ENCODE results near the gene SNAI3. TPM values are rescaled to one million over a fixed set of nuclear protein-coding genes. Genes with fewer than 3 reads are reported as not detected.

Gene SNAI3
- total and polyA plus RNA-seq, 2 experiments from 2014 or later = 10.3 to 19.4 TPM

- no peak for TF ChIP-seq ZNF462 (CRISPR knock-in tag; IDR thresholded peaks at IDR 0.05)
- no peak for TF ChIP-seq CTCF (conservative IDR thresholded peaks at IDR 0.05; ENCODE audit: low read depth in 2 of 2)
- TF ChIP-seq EZH2 (IDR thresholded peaks at IDR 0.05; ENCODE audit: low read depth, unreplicated experiment) = no peak
Observed at GRCh38 chr16:88695753-88696152, 9.4 kb upstream of the SNAI3 start (continued).

- no peak overlapping the region for H3K4me3 ChIP-seq
- Mint-ChIP-seq H3K27ac (no peak overlapping the region), H3K27me3 (ENCODE audit: insufficient read depth, low read depth, poor library complexity) (no peaks in the 10 kb centered on the region), H3K4me3 (no peak overlapping the region), H3K36me3 (ENCODE audit: low read depth) (no peaks in the 10 kb centered on the region), H3K9me3 (no peaks in the 10 kb centered on the region), H3K4me1 (no peaks in the 10 kb centered on the region)
- no peaks in the 10 kb centered on the region for H3K79me2 ChIP-seq (replicated peaks; ENCODE audit: insufficient read depth)
- no peaks in the 10 kb centered on the region for H4K20me1 ChIP-seq (replicated peaks; ENCODE audit: insufficient read depth)
- H3K27me3 ChIP-seq (ENCODE audit: insufficient read depth) = no peaks in the 10 kb centered on the region
- no peaks in the 10 kb centered on the region for H3K4me1 ChIP-seq (ENCODE audit: insufficient read depth)
- H3K36me3 ChIP-seq (ENCODE audit: insufficient read depth) = no peaks in the 10 kb centered on the region
- no peaks in the 10 kb centered on the region for H3K9me2 ChIP-seq (ENCODE audit: insufficient read depth)
- H3K27ac ChIP-seq (ENCODE audit: low read depth) = no peak overlapping the region
- ATAC-seq (no peak), DNase-seq (ENCODE audit: low spot score) (no peak)
- no peak overlapping the region for H2AFZ ChIP-seq
- no peak overlapping the region for H3K4me2 ChIP-seq
- no peaks in the 10 kb centered on the region for H3F3A ChIP-seq (replicated peaks; ENCODE audit: low read depth)
- TF ChIP-seq ZNF114 (CRISPR knock-in tag; IDR thresholded peaks at IDR 0.05) (no peak), JUNB (IDR thresholded peaks at IDR 0.05; ENCODE audit: unreplicated experiment) (no peak), EZH2 (IDR thresholded peaks at IDR 0.05; ENCODE audit: low read depth, unreplicated experiment) (no peak), CREB1 (CRISPR knock-in tag; IDR thresholded peaks at IDR 0.05; ENCODE audit: low read depth) (no peak), EZH2phosphoT487 (IDR thresholded peaks at IDR 0.05; ENCODE audit: unreplicated experiment) (no peak), CTCF (conservative IDR thresholded peaks at IDR 0.05; ENCODE audit: low read depth in 2 of 2) (no peak), POLR2AphosphoS5 (IDR thresholded peaks at IDR 0.05; ENCODE audit: low read depth) (no peak)
Observed at GRCh38 chr16:88695218-88695617, 8.9 kb upstream of the SNAI3 start.

Measured in GM23338 (cell line).